Left forelimb (tissue), 1 donor: ENCODE measurements around the gene DPH1.
A peak's percentile ranks its signal among the peaks of the same experiment; 100 is the strongest.

ENCODE experiments used
- DNase-seq: peaks from one replicate; pipeline ENCODE4 v3.0.0-alpha.2; 2018; ENCODE audit warnings: low spot score

DPH1 gene

DNA sequence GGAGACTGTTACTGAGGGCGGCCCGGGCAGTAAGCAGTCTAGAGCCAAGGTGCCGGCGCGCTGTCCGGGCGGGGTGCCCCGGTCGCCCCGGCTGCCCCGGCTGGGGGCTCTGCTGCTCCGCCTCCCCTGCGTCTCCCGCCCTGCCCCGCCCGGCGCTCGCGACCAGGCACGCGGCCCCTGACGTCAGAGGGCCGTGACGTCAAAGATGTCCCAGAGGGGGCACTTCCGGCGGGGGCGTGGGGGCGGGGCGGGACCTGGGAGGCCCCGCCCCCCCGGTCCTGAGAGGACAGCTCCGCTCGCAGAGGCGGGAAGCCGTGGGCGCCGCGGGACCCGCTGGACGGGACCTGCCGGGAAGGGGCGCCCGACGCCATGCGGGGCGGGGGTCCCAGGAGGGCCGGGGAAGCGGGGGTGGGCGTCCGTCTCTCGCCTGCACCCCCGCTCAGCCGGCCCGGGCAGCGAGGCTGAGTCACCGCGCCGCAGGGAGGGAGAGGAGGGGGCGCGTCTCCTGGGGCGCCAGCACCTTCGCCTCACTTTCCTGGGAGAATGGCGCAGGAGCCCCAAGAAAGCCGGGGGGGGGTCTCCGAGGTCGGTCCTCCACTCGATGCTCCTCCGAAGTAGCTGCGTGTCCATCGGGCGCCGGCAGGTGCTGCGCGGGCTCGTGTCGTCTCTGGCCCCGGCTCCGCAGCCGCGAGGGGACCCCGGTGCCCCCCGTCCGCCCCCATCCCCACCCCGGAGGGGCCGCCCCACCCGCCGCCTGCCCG lies 20.5 kb downstream of the DPH1 start:
- DNase-seq: no peak

DNA sequence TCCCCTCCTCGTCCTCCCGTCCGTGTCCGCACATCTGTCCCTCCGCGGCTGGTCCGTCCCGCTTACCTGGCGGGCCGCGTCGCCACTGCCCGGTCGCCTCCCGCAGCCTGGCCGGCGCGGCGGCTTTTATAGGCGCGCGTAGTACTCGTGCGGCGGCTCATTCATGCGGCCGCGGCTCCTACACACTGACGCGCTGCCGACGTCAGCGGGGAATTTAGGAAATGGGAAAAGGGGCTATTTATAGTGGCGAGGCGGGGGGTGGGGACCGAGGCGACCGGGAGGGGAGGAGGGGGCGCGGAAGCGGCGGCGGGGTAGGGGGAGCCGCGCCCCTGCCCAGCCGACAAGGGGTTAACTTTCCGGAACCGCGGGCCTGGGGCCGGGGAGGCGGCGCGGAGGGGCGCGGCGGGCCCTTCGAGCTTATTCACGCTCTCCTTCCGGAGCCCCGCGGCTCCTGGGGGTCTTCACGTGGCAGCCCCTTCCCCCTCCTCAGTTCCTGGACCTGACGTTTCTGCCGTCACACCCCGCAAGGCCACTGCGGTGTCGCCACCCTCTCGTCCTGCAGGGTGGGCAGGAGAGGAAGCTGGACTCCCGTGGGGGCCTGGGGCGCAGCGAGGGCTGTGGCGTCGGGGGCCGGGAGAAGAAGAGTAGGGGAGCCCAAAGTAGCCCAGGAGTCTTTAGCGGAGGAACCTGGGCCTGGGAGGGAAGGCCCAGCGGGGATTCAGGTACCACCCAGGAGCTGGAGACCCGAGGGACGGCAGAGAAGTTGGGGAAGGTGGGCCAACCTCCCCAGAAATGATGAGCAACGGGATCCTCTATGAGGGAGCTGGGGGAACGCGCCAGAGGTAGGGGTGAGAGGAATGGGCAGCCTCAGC lies 21.3 kb downstream of the DPH1 start:
- DNase-seq: no peak

- DNase-seq: no peak
These were observed 22.1 kb downstream of the DPH1 start for GRCh38 chr17:2051933-2052559.

DNA sequence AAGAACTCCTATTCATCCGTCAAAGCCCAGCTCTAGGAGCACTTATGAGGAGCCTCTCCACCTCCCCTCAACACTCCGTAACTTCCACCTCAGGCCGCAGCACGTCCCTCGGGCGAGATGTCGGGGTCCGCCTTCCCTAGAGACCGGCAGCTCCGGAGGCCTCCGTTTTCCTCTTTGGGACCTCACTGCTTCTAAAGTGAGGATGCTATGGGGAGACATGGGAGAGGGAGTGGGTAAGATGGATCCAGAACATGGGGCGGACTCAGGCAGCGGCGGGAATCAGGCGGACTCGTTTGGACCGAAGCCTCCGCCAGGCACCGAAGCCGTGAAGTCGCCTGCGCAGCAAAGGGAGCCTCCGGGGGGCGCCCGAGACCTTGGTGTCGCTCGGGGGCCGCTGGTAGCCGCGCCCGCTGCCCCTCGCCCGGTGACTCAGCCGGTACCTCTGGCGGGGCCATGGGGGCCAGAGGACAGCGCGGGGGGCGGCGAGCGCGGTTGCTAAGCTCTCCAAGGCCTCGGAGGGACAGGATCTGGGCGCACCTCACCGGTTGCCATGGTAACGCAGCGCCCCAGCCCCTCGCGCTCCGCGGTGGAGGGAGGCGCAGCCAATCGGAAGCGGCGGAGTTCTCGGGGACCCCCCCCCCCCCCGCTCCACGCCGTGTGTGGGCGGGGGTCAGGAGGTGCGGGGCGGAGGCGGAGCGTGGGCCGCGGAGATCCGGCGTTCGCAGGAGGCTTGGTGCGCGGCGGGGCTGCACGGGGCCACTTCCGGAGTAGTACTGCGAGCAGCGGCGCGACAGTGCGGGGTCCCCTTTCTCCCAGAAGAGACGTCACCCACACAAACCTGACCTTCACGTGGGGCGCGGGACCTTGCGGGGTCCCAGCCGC lies 23.7 kb downstream of the DPH1 start:
- peak; percentile 81 for DNase-seq

GRCh38 chr17:2054262-2054511 lies 24.2 kb downstream of the DPH1 start:
- no peak for DNase-seq

- peak; percentile 91 for DNase-seq
These were observed 24.7 kb downstream of the DPH1 start, which contains the start of gene HIC1 for GRCh38 chr17:2054512-2055291. TSS of gene HIC1 (plus strand) at chr17:2055103. CDS start at chr17:2056691, 1,588 bp downstream.

DNA sequence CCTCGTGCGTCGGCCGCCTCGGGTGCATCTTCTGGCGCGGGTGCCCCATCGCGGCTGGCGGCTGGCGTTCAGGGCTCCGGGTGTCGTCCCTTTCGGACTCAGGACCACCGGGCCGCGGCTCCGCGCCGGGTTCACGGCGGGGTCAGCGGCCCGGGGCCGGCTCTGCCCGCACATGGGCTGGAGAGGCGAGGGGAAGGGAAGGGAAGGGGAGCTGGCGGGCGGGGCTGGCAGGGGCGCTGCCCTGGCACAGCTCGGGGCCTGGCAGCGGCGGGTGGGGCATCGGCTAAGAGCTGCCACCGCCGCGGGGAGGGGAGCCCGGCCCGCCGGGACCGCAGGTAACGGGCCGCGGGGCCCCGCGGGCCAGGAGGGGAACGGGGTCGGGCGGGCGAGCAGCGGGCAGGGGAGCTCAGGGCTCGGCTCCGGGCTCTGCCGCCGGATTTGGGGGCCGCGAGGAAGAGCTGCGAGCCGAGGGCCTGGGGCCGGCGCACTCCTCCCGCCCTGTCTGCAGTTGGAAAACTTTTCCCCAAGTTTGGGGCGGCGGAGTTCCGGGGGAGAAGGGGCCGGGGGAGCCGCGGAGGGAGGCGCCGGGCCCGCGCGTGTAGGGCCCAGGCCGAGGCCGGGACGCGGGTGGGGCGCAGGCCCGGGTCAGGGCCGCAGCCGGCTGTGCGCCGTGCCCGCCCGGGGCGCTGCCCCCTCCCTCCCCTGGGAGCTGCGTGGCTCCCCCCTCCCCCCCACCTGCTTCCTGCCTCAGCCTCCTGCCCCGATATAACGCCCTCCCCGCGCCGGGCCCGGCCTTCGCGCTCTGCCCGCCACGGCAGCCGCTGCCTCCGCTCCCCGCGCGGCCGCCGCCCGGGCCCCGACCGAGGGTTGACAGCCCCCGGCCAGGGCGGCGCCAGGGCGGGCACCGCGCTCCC lies 25.6 kb downstream of the DPH1 start:
- no peak for DNase-seq

- DNase-seq: no peak
These were observed 26.5 kb downstream of the DPH1 start for GRCh38 chr17:2056206-2057174.

- no peak for DNase-seq
These were observed 27.3 kb downstream of the DPH1 start for GRCh38 chr17:2057175-2057759.

DNA sequence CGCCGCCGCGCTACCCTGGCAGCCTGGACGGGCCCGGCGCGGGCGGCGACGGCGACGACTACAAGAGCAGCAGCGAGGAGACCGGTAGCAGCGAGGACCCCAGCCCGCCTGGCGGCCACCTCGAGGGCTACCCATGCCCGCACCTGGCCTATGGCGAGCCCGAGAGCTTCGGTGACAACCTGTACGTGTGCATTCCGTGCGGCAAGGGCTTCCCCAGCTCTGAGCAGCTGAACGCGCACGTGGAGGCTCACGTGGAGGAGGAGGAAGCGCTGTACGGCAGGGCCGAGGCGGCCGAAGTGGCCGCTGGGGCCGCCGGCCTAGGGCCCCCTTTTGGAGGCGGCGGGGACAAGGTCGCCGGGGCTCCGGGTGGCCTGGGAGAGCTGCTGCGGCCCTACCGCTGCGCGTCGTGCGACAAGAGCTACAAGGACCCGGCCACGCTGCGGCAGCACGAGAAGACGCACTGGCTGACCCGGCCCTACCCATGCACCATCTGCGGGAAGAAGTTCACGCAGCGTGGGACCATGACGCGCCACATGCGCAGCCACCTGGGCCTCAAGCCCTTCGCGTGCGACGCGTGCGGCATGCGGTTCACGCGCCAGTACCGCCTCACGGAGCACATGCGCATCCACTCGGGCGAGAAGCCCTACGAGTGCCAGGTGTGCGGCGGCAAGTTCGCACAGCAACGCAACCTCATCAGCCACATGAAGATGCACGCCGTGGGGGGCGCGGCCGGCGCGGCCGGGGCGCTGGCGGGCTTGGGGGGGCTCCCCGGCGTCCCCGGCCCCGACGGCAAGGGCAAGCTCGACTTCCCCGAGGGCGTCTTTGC lies 28.0 kb downstream of the DPH1 start:
- no peak for DNase-seq

- no peak for DNase-seq
These were observed 28.9 kb downstream of the DPH1 start for GRCh38 chr17:2058586-2059546.

- DNase-seq: no peak
These were observed 29.8 kb downstream of the DPH1 start for GRCh38 chr17:2059547-2060384.

- no peak for DNase-seq
These were observed 30.4 kb downstream of the DPH1 start for GRCh38 chr17:2060385-2060658.

- DNase-seq: no peak
These were observed 30.9 kb downstream of the DPH1 start for GRCh38 chr17:2060681-2061440.

GRCh38 chr17:2061441-2061958 lies 31.5 kb downstream of the DPH1 start:
- no peak for DNase-seq
